ENCODE results near the gene RBMS2. TPM values are rescaled to one million over a fixed set of nuclear protein-coding genes. Genes with fewer than 3 reads are reported as not detected.

Gene RBMS2
- total RNA-seq, 6 donors from 2014 or later, result 43.0 to 113 (median 78.4) TPM

DNA sequence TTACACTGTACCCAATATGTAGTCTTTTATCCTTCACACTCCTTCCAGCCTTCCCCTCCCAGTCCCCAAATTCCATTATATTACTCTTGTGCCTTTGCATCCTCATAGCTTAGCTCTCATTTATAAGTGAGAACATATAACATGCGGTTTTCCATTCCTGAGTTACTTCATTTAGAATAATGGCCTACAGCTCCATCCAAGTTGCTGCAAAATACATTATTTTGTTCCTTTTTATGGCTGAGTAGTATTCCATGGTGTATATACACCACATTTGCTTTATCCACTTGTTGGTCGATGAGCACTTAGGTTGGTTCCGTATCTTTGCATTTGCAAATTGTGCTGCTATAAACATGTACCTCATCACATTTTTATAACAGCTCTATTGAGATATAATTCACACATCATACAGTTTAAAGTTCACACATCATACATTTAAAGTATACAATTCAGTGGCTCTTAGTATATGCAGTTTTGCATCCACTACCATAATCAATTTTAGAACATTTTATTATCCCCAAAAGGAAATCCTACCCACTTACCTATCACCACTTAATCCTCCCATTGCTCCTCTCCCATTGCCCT lies 23.5 kb downstream of the RBMS2 start:
- no peak overlapping the region for H3K27ac ChIP-seq
- no peaks in the 10 kb centered on the region for H3K9me3 ChIP-seq
- DNase-seq (no peak), ATAC-seq (ENCODE audit: low FRiP score in 2 of 2) (no peak)
- H3K4me1 ChIP-seq, result peaks cover 8 to 24% (median 19%) of the 10 kb centered on the region in 4 donors
- TF ChIP-seq POLR2A (IDR thresholded peaks at IDR 0.05) (no peak), POLR2AphosphoS5 (IDR thresholded peaks at IDR 0.05) (no peak), EP300 (IDR thresholded peaks at IDR 0.05) (no peak)
- TF ChIP-seq, protein P1, sequence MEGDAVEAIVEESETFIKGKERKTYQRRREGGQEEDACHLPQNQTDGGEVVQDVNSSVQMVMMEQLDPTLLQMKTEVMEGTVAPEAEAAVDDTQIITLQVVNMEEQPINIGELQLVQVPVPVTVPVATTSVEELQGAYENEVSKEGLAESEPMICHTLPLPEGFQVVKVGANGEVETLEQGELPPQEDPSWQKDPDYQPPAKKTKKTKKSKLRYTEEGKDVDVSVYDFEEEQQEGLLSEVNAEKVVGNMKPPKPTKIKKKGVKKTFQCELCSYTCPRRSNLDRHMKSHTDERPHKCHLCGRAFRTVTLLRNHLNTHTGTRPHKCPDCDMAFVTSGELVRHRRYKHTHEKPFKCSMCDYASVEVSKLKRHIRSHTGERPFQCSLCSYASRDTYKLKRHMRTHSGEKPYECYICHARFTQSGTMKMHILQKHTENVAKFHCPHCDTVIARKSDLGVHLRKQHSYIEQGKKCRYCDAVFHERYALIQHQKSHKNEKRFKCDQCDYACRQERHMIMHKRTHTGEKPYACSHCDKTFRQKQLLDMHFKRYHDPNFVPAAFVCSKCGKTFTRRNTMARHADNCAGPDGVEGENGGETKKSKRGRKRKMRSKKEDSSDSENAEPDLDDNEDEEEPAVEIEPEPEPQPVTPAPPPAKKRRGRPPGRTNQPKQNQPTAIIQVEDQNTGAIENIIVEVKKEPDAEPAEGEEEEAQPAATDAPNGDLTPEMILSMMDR (IDR thresholded peaks at IDR 0.05), result no peak
- H3K4me3 ChIP-seq, result no peak overlapping the region
- WGBS, 2 donors, result 97 to 99% methylated on average over 3 of the region's 3 CpGs
- no peaks in the 10 kb centered on the region for H3K27me3 ChIP-seq
- H3K36me3 ChIP-seq, result peaks cover 0 to 27% (median 0%) of the 10 kb centered on the region in 4 donors

DNA sequence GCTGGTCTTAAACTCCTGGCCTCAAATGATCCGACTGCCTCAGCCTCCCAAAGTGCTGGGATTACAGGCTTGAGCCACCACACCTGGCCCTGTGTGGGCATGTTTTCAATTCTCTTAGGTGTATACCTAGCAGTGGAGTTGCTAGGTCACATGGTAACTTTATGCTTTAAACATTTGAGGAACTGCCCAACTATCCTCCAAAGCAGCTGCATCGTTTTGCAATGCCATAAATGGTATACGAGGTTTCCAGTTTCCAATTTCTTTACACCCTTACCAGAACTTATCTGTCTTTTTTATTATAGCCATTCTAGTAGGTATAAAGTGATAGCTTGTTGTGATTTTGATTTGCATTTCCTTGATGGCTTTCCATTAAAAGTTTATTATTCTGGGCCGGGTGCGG lies 25.1 kb downstream of the RBMS2 start:
- DNase-seq (no peak), ATAC-seq (ENCODE audit: low FRiP score in 2 of 2) (no peak)
- H3K27ac ChIP-seq, result no peak overlapping the region
- WGBS, 2 donors, result 86 to 94% methylated on average over 5 of the region's 5 CpGs
- H3K4me3 ChIP-seq, result no peak overlapping the region
- peaks cover 0 to 12% (median 9%) of the 10 kb centered on the region in 4 donors for H3K4me1 ChIP-seq
- H3K9me3 ChIP-seq, result no peaks in the 10 kb centered on the region
- no peaks in the 10 kb centered on the region for H3K27me3 ChIP-seq
- H3K36me3 ChIP-seq, result peaks cover 0 to 22% (median 0%) of the 10 kb centered on the region in 4 donors
- TF ChIP-seq, protein P1 (IDR thresholded peaks at IDR 0.05), result no peak
- no peak for TF ChIP-seq EP300 (IDR thresholded peaks at IDR 0.05)
- no peak for TF ChIP-seq POLR2A (IDR thresholded peaks at IDR 0.05)

DNA sequence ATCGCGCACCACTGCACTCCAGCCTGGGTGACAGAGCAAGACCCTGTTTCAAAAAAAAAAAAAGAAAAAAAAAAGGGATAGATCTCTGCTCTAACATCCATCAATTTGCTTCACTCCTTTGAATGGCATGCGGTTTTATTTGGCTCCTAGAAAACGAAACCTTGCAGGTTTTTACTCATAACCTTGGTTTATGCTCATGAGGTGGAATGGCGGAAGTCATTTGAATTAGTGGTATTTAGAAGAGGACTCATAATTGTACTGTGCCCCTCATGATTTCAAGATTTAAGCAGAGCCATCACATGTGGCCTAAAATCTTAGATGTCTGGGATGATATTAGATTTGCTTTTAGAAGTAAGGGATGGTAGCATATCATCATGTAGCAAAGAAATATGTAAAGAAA lies 29.4 kb downstream of the RBMS2 start:
- Histone ChIP-seq H3K27me3 (no peaks in the 10 kb centered on the region), H3K36me3 (peaks cover 0 to 18% (median 0%) of the 10 kb centered on the region in 4 donors), H3K4me1 (peaks cover 0 to 11% (median 6%) of the 10 kb centered on the region in 4 donors), H3K4me3 (no peak overlapping the region), H3K27ac (peak overlapping the region in 1 of 4 donors; percentile 27), H3K9me3 (no peaks in the 10 kb centered on the region)
- no peak for ATAC-seq (ENCODE audit: low FRiP score in 2 of 2)
- WGBS, 2 donors, result 92% methylated on average over 5 of the region's 5 CpGs
- no peak for DNase-seq
- no peak for TF ChIP-seq POLR2A (IDR thresholded peaks at IDR 0.05)
- no peak for TF ChIP-seq POLR2AphosphoS5 (IDR thresholded peaks at IDR 0.05)
- TF ChIP-seq, protein P1 (IDR thresholded peaks at IDR 0.05), result no peak

DNA sequence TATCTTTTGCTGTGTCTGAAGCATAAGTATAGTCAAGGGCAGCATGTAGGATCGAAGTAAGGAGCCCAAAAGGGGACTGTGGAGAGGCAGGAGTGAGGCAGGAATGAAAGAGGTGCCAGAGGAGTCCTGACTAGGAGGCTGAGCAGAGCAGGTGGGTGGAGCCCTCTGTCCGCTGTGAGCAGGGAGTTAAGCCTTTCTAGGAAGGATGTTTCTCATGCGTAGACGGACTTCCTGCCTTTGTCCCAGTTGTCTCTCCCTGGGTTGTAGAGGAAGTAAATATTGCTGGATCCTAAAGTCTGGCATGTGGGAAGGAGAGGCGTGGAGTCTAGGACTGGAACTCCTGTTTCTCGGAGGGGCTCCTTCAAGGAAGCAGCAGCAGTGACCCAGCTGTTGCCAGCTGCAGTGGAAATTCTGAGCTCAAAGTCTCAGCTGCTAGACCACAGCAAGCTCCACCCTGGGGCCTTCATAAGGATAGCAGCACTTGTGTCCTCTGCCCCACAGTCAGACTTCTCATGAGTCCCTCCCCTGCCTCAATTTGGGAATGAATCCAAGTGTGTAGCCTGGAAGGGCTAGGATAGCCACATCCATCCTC lies 44.0 kb downstream of the RBMS2 start:
- Histone ChIP-seq H3K9me3 (no peaks in the 10 kb centered on the region), H3K27me3 (no peaks in the 10 kb centered on the region), H3K4me1 (peaks cover 47 to 60% (median 55%) of the 10 kb centered on the region in 4 donors), H3K27ac (peak overlapping the region; percentile 72 to 90 (median 78)), H3K36me3 (peaks cover 5 to 52% (median 15%) of the 10 kb centered on the region in 4 donors), H3K4me3 (no peak overlapping the region)
- peak in 2 of 4 donors; percentile 19 to 44 for TF ChIP-seq POLR2A (IDR thresholded peaks at IDR 0.05)
- peak; percentile 94 to 99 (median 97) for TF ChIP-seq EP300 (IDR thresholded peaks at IDR 0.05)
- TF ChIP-seq, protein P1 (IDR thresholded peaks at IDR 0.05), result peak in 3 of 6 experiments; percentile 3 to 42 (median 37)
- TF ChIP-seq POLR2AphosphoS5 (IDR thresholded peaks at IDR 0.05), result peak; percentile 94 to 97
- WGBS, 2 donors, result 19 to 35% methylated on average over 4 to 6 of the region's 6 CpGs
- ATAC-seq (ENCODE audit: low FRiP score in 2 of 2) (peak; percentile 83 to 88), DNase-seq (peak in 1 of 2 donors; percentile 77)

All from upper lobe of left lung (tissue), 6 donors.